COLO829 (cell line): ENCODE measurements around the gene TUT4.

Experiments
- DNase-seq: peaks from one replicate; pipeline ENCODE4 v3.0.0; 2012; ENCODE audit warnings: low spot score

TUT4 gene

GRCh38 chr1:52532731-52533327 lies 20.1 kb downstream of the TUT4 start:
- DNase-seq = no peak

DNA sequence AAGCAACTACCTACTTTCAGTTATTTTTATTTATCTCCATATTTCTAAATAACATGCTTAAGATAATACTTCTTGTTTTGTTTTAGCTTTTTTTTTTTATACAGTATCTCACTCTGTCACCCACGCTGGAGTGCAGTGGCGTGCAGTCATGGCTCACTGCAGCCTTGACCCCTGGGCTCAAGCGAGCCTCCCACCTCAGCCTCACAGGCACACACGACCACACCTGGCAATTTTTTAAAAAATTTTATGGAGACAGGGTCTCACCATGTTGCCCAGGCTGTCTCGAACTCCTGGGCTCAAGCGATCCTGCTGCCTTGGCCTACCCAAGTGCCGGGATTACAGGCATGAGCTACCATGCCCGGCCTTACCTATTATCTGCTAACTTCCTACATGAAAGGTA lies 20.6 kb downstream of the TUT4 start:
- no peak for DNase-seq

DNA sequence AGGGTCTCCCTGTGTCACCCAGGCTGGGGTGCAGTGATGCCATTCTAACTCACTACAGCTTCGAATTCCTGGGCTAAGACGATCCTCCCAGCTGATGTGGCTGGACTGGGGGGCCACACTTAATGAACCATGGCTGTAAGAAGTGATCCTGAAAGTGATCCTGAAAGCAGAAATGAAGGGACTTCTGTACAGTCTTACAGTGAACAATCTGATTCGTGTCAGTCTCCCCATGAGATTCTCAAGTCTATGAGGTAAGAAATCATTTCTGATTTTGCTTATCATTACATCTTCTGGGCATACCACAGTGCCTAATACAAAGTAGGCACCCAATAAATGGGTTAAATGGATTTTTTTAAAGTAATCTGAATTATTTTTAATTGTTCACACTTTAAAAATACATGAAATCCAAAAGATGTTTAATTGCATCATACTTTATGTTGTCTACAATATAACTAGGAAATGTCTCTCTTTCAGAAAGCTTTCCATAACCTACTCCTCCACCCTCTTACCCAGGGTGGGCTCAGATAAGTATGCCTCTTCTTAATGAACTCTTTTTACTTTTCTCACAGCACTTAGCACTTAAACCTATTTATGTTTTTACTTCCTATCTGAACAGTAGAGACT lies 21.5 kb downstream of the TUT4 start:
- DNase-seq = no peak

- no peak for DNase-seq
Observed at GRCh38 chr1:52530563-52531144, 22.2 kb downstream of the TUT4 start.

- no peak for DNase-seq
Observed at GRCh38 chr1:52523376-52523775, 29.5 kb downstream of the TUT4 start.

DNA sequence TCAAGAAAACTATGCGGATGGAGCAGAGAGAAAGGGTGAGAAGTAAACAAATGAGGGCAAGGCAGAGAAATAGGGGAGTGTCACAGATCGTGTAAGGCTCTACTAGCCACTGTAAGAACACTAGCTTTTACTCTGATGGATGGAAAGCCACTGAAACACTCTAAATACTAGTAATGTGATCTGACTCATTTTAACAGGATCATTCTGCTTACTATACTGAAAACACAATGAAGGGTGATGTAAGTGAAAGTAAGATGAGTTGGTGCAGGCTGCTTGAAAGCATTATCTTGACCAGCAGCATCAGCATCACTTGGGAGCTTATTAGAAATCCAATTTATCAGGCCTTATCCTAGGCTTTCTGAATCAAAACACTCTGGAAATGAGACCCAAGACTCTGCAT lies 32.7 kb downstream of the TUT4 start:
- no peak for DNase-seq

GRCh38 chr1:52518962-52519361 lies 33.9 kb downstream of the TUT4 start:
- no peak for DNase-seq

DNA sequence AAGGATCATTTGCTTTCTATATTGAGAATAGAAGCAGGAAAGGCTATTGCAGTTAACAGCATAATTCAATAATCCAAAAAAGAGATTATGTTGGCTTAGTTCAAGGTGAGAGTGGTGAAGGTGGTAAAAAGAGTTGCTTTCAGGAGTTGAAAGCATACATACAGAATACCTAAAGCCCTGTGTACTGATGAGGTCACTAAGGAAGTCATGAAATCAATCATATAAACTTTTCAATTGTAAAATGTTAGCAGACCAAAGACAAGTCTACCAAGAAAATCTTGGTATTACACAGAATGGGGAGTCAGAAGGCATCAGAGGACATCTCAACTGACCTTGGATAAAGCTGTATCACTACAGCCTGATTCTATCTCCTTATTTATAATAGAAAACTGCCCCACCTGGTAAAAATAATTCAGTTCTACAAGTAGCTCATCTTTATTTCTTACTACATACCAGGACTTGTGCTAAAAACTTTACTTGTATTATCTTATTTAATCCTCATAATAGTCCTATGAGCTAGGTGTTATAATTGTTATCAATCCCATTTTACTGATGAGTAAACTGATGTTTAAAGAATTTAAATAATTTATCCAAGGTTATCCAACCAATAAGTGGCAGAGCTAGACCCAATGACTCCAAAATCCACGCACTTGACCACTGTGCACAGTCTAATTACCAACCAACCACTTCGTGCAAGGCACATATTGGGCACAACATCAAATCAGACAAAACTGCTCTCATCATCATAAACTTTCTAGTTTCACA lies 40.9 kb downstream of the TUT4 start:
- no peak for DNase-seq

DNA sequence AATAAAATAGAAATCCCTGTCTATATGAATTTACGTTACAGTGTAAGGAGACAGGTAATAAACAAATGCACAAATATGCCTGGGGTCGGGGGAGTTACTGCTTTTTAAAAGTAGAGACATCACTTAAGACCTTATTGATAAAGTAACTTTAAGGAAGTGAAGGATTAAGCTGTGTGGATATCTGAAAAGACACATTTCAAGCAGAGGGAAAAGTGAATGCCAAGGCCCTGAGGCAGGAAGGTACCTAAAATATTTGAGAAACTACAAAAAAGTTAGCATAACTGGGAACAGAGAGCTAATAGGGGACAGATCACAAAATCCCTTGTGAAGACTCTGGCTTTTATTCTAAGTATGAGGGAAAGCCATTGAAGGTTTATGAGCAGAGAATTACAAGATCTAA lies 41.5 kb downstream of the TUT4 start:
- no peak for DNase-seq

DNA sequence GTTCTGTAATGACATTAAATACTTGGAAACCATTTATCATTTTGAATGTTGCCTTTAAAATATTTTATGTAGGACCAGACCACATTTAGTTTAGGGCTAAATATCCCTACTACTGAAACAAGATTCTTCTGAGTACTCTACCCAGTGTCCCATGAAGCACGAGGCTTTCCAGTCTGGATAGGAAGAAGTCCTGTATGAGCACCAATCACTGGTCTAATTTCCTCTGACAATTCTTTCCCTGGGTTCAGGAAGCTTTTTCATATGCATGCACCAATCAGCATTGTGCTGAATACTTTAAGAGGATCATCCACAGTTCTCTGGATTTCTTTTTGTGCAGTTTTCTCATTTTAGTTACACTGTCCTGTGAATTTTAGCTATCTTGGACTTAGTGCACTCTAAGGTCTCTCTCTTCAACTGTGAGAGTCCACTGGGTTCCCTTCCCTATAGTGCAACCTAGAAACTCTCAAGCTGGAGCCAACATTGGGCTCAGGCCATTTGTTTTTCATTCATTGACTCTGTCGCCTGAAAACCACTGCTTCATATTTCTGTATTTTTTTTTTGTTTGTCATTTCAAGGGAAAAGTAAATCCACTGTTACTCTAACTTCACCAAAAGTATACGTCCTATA lies 45.9 kb downstream of the TUT4 start:
- no peak for DNase-seq

DNA sequence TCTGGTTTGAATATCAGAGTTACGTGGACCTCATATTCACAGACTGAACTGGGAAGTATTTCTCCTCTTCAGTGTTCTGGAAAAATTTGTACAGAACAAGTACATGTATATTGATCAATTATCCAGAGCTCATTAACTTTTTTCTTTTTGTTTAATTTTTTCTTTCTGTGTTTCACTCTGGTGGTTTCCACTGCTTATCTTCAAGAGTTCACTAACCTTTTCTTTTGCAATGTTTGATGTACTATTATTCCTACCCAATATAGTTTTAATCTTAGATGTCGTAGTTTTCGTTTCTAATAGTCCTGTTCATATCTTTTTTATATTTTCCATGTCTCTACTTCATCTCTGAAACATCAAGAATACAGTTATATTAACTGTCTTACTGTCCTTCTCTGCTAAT lies 46.5 kb downstream of the TUT4 start:
- DNase-seq = no peak

- DNase-seq = no peak
Observed at GRCh38 chr1:52504720-52505119, 48.2 kb downstream of the TUT4 start.

- DNase-seq = no peak
Observed at GRCh38 chr1:52503706-52504105, 49.2 kb downstream of the TUT4 start.

DNA sequence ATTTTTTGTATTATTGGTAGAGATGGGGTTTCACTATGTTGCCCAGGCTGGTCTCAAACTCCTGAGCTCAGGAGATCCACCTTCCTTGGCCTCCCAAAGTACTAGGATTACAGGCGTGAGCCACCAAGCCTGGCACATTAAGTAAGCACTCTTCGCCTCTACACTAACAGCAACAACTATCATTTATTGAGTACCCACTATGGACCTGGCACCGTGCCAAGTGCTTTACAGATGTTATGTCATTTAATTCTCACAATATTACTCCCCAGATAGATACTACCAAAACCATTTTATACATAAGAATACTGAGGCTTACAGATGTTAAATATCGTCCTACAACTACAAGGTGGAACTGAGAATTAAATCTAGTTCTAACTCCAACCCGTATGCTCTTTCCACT lies 50.1 kb downstream of the TUT4 start:
- no peak for DNase-seq

DNA sequence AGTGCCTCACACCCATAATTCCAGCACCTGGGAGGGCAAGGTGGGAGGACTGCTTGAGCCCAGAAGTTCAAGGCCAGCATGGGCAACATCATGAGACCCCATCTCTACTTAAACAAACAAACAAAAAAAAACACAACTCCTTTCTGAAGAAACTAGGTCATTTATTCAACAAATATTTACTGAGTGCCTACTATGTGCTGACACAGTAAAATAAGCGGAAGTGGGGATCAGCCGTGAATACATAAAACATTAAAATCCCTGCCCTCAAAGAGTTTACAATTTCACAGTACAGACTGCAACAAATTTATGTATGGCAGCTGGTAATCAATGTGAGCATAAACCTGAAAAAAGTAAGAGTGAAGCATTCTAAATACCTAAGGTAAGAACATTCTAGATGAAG lies 65.3 kb downstream of the TUT4 start:
- DNase-seq = no peak

GRCh38 chr1:52482326-52483004 lies 70.4 kb downstream of the TUT4 start:
- DNase-seq = no peak

GRCh38 chr1:52479076-52479475 lies 73.8 kb downstream of the TUT4 start:
- DNase-seq = no peak

- no peak for DNase-seq
Observed at GRCh38 chr1:52477876-52478275, 75.0 kb downstream of the TUT4 start.

GRCh38 chr1:52476943-52477342 lies 75.9 kb downstream of the TUT4 start:
- no peak for DNase-seq

- no peak for DNase-seq
Observed at GRCh38 chr1:52474807-52475206, 78.1 kb downstream of the TUT4 start.

GRCh38 chr1:52473039-52473438 lies 79.9 kb downstream of the TUT4 start:
- no peak for DNase-seq

- no peak for DNase-seq
Observed at GRCh38 chr1:52472384-52472783, 80.5 kb downstream of the TUT4 start.
